Skeletal muscle cell (primary cell): ENCODE data around the gene AP3B1.

ENCODE experiments used
- DNase-seq: peaks from one replicate; pipeline ENCODE4 v3.0.0-alpha.2; 2010; ENCODE audit warnings: low read depth
- H3K4me3 ChIP-seq: 2 replicates; pipeline ENCODE4 v1.5.1; 2011; ENCODE audit warnings: low read depth, mild to moderate bottlenecking, control low read depth, low read length, moderate library complexity

The AP3B1 gene

DNA sequence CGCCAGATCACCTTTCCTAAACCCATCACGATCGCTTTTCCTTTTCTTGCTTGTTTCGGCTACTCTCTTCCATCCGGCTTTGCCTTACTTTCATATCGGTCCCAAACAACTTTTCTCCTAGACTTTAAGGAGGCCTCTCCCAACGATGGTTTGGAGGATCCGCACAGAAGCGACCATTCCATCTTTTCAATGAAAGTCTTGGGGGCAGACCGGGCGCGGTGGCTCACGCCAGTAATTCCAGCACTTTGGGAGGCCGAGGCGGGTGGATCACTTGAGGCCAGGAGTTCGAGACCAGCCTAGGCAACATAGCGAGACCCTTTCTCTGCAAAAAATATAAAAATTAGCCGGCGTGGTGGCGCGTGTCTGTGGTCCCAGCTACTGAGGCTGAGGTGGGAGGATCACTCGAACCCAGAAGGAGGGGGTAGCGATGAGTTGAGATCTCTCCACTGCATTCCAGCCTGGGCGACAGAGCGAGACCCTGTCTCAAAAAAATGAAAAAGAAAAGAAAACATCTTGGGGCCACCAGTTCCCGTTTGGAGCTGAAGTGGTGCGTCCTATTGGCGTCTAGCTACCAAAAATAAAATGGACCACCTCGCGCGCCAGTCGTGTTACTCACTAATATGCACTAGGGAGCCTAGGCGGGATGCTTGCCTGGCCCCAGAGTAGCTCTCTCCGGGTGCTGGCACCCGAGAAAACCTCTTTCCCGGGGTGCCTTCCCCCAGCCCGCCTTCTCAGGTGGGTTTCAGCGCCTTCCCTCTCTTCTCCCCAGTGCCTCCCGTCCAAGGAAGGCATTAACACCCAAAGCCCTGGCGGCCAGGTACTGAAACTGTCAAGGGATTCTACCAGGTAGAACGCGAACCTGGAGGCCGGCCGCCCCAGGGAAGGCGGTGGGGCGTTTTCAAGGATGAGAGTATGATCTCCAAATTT is 800 bp upstream of the AP3B1 start:
- H3K4me3 ChIP-seq: peak overlapping the region; percentile 86
- no peak for DNase-seq

DNA sequence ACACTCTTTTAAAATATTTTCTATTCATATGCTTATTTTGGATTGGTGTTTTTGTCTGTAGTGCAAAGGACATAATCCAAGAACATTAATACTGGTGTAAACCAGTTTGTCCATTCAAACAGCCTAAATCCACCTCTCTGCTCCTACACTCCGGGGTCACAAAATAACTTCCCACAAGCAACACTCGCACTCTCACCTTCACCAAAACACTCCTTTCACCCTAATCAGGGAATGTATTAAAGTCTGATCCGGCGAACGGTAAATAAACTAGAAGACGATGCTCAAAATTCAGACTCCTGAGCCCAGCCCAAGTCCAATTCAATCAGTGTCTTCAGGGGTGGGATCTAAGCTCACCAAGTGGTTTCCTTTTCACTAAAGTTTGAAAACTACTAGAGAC is 649 bp downstream of the AP3B1 start:
- peak overlapping the region; percentile 86 for H3K4me3 ChIP-seq
- no peak for DNase-seq

DNA sequence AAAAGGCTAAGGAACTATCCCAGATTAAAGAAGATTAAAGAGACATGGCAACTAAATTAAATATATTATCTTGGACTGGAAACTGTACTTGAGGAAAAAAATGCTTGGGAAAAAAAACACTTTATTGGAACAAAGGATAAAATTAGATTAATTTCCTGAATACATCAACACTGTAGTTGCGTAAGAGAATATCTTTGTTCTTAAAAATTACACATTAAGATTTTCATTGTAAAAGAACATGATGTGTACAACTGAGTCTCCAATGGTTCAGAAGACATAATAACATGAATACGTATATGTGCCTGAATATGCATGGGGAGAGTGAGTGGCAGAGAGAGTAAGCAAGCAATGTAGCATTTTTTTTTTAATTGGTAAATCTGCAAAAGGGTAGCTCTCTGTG is 2.8 kb downstream of the AP3B1 start:
- no peak overlapping the region for H3K4me3 ChIP-seq
- no peak for DNase-seq

DNA sequence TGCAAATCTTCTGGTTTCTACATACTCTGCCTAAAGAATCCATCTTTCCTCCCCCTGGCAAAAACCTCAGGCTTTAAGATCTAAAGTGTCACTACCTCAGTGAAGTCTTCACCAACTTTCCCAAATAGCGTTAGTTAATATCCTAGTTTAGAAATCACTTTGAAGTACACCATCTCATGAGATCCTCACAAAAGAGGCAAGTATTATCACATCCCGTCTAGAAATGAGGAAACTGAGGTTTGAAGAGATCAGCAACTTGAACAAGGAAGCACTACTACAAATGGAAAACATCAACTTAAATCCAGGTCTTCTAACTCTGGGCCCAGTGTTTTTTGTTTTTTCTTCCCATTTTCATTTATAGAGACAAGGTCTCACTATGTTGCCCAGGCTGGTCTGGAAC is 4.6 kb downstream of the AP3B1 start:
- no peak overlapping the region for H3K4me3 ChIP-seq
- DNase-seq: no peak

DNA sequence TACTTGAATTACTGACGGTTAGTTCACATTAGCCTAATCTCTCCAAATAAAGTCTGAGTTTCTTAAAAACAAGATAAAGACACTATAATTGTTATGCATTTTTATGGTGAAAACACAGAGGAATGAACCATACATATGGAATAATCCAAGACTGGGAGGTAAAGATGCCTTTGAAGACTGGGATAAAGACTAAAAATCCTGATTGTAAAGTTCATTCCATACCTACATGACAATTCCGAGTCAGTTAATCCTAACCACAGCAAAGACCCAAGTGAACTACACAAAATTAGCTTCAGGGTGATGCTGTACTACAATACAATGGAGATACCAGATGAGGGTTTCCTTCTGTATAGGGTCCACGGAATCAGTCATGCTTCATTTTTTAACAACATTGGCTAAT is 6.3 kb downstream of the AP3B1 start:
- DNase-seq: no peak
- H3K4me3 ChIP-seq: no peak overlapping the region

DNA sequence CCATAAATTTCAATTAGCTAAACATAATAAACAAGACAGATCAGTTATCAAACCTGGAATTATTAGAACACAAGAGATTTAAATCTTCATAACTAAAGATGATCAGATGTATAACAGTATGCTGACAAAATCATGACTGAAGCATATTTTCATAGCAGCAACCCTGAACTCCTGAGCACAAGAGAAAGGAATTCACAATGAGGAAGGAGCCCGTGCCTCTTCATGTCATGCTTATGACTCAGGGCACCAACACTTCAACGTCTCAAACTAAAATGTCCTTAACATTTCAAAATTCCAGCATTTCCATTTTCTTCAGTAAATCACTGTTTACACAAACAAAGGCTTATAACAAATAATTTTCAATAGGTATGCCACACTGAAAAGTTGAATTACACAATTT is 6.7 kb downstream of the AP3B1 start:
- DNase-seq: peak; percentile 18

DNA sequence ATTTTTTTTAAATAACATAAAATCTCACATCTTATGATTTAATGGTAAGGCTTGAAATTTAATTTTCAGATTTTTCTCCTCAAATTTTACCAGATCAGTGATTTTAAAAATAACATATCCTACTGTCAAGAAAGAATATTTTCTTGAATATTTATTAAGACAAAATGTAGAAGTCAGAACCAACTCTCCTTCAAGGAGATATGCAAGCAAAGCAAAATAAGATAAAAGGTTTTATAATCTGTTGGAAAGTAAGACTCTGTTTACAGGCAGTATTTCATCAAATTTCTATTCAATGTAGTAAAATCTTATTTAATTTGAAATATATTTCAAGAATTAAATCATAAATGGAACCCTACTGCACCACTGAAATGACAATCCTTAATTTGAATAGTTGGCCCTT is 7.3 kb downstream of the AP3B1 start:
- DNase-seq: no peak
- no peak overlapping the region for H3K4me3 ChIP-seq

More for the DNA sequence above, 6.7 kb downstream of the AP3B1 start:
- H3K4me3 ChIP-seq: no peak overlapping the region

DNA sequence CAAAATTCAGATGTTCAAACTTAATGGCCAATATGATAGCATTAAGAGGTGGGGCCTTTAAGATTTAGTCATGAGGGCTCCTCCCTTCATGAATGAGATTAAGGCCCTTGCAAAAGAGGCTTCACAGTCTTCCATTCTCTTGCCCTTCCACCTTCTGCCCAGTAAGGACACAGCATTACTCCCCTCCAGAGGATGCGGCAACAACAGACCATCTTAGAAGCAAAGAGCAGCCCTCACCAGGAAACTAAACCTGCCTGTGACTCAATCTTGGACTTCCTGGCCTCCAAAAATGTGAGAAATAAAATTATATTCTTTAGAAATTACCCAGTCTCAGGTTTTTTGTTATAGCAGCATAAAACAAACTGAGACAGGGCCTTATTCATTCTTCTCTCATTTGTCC is 8.2 kb downstream of the AP3B1 start:
- DNase-seq: no peak
- no peak overlapping the region for H3K4me3 ChIP-seq

DNA sequence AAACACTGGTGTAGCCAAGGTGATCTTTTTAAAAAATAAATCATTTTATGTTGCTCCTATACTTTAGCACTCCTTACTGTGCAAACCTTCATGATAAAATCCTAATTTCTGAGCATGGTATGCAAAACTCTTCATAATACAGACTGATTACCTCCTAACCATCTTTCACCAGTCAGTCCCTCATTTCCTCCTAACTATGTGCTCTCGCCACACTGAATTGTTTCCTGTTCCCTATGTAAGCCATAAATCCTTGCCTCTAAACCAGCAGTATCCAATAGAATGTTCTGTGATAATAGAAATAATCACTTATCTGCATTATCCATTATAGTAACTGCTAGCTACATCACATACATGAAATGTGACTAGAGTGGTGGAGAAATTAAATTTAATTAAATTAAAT is 10.7 kb downstream of the AP3B1 start:
- no peak overlapping the region for H3K4me3 ChIP-seq
- no peak for DNase-seq

DNA sequence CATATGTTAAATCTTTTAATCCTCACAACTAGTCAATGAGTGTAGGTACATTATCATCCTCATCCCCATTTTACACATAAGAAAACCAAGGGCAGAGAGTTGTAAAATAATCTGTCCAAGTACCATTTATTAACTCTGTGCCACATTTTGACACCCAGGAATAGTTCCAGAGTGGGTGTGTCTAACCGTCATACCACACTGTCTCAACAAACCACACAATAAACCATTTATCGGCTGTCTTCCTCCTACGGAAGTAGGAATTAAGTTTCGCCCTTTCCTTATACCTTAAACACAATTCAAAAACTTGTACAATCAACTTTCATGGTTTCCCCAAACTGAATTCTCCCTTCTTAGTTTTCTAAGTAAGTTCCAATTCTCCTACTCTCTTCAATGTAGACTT is 11.4 kb downstream of the AP3B1 start:
- no peak overlapping the region for H3K4me3 ChIP-seq
- no peak for DNase-seq

DNA sequence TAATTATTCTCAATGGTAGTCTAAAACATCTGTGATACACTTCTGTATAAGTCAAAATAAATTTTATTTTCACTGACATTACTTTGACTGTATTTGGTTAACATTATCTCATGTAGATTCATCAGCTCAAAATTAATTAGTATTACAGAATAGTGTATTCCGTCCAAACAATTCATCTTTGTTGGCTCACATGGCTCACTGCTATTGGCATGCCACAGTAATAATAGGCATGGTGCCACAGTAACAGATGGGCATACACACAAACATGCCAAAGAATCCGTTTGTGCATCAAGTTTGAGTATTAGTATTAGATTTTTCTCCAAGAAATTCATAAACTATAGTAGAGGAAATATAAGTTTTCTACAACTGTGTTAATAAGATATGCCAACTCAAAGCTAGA is 14.2 kb downstream of the AP3B1 start:
- DNase-seq: no peak

DNA sequence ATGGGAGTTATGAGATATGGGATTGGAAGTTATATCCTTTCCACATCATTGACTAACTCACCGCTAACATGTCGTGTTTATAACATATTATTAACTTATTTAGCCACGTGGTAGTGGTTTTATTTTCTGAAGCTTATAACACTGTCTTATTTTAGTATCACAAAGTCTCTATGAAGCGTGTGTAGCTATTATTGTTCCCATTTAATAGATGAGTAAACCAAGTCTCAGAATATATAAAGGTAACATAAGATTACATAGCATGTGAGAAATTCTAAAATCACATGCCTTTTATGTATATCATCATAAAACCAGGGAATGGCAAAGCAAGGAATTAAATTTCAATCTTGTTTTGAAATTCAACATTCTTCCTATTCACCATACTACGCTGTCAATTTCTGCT is 15.3 kb downstream of the AP3B1 start:
- DNase-seq: no peak

More for the DNA sequence above, 14.2 kb downstream of the AP3B1 start:
- H3K4me3 ChIP-seq: no peak overlapping the region

DNA sequence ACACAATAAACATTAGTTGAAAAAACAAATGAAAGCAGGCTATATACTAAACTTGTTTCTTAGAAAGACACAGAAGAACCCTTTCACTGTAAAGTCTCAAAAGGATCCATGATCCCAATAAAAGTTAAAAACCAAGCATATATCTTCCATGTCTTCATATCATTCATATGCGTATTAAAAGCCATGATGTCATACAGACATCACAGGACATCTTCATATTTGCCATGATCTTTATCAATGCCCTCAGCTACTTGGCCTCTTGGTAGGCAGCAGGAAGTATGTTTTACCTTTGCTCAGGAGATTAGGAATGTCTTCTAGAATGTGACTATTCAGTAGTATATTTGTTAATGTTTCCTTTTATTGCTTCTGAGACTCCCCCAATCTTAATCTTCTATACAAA is 16.8 kb downstream of the AP3B1 start:
- no peak overlapping the region for H3K4me3 ChIP-seq
- DNase-seq: no peak

More for the DNA sequence above, 15.3 kb downstream of the AP3B1 start:
- H3K4me3 ChIP-seq: no peak overlapping the region

DNA sequence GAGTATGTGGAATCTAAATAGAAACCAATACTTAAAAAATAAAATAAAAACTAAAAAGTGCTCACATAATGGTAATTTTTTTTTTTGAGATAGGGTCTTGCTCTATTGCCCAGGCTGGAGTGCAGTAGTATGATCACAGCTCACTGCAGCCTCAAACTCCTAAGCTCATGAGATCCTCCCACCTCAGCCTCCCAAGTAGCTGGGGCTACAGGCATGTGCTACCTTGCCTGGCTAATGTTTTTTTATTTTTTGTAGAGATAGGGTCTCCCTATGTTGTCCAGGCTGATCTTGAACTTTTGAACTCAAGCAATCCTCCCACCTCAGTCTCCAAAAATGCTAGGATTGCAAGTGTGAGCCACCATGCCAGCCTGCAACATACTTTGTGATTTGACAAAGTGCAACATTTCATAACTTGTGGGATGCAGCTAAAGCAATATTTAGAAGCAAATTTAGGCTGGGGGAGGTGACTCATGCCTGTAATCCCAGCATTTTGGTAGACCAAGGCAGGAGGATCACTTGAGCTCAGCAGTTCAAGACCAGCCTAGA is 18.4 kb downstream of the AP3B1 start:
- DNase-seq: no peak
- H3K4me3 ChIP-seq: no peak overlapping the region

DNA sequence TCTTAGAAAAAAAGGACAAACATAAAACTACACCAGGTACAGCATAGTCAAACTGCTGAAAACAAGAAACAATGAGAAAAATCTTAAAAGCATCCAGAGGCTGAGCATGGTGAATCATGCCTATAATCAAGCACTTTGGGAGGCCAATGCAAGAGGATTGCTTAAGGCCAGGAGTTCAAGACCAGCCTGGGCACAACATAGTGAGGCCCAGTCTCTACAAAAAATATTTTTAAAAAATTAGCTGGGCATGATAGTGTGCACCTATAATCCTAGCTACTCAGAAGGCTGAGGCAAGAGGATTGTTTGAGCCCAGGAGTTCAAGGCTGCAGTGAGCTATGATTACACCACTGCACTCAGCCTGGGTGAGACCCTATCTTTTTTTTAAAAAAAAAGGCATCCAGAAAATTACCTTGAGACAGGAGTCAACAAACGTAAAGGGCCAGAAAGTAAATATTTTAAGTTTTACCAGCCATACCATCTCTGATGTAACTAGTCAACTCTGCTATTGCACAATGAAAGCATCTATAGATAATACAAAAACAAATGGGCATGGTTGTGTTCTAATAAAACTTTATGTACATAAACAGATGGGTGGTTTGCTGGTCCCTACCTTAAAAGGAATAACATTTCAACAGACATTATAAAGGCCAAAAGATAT is 19.8 kb downstream of the AP3B1 start:
- no peak overlapping the region for H3K4me3 ChIP-seq
- no peak for DNase-seq

DNA sequence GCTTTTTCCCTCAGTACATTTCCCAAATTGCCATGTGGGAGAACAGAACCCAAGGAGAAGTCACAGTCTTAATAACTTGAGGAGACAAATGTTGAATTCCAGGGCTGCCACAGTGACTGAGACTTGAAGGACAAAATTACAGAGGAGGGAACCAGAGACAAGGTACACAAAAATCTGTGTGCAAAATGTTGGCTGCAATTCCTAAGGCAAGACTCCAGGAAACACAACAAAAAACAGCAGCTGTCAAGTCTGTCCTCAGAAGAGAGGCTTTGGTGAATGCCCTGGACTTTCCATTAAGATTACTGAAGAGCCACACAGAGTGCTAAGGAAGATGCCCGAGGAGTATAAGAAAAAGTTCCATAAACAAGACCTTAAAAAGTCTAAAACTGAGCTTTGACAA is 21.1 kb downstream of the AP3B1 start:
- no peak overlapping the region for H3K4me3 ChIP-seq
- DNase-seq: no peak

DNA sequence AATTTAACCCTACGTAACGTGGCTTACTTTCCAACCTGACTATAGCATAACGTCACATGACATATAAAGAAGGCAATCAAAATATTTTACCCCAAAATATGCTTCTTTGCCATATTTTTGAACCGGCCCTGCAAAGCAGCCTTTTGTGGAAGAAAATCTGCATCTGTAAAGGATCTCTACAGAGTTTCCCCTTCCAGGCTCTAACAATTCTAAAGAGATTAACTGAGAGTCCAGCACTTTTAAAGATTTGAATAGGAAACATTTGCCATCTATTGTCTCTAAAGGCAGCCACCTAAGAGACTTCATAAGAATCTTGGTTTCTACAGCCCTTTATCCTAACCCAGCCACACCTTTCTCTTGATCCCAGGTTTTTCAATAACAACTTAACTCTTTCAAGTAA is 22.7 kb downstream of the AP3B1 start:
- no peak overlapping the region for H3K4me3 ChIP-seq
- DNase-seq: no peak

DNA sequence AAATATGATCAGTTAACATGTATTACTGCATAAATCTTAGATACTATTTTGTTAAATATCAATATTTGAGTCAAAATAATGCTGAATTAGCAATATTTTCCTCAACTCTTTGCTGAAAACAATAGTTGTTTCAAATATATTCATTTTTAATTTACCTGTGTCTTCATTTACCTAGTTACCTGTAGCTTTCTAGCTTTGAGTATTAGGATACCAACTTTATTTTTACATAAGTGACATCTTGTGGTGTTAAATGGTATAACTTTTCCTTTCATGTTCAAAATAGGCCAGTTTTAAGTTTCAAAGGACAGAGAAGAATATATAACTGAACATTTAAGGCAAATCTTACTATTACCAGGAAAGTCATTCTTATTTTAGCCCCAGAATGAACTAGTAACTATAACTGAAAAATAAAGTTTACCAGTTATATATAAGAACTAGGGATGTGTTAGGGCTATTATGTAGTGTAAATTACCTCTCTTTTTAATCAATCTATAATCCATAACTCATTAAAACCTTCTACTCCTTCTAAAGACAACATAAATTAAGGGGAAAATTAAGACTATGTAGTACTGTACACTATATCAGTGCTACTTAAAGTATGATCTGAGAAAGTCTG is 25.3 kb downstream of the AP3B1 start:
- DNase-seq: no peak
- H3K4me3 ChIP-seq: no peak overlapping the region

DNA sequence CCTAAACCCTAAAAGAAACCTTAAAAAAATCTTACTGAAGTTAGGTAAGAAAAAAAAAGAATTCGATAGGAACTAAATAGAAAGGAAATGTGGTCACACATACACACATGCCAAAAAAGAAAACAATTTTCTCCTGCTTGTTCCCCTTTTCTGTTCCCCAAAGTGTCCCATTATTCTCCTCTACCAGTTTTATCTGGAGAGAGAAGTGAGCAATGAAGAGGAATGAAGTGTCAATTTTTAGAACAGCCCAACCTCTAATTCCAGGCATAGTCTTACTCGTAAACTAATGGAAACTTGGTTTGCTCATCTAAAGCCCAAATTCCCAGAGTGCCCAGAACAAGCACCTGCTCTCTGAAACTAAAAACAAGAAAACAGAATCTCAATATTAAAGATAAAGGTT is 26.1 kb downstream of the AP3B1 start:
- H3K4me3 ChIP-seq: no peak overlapping the region
- DNase-seq: no peak

DNA sequence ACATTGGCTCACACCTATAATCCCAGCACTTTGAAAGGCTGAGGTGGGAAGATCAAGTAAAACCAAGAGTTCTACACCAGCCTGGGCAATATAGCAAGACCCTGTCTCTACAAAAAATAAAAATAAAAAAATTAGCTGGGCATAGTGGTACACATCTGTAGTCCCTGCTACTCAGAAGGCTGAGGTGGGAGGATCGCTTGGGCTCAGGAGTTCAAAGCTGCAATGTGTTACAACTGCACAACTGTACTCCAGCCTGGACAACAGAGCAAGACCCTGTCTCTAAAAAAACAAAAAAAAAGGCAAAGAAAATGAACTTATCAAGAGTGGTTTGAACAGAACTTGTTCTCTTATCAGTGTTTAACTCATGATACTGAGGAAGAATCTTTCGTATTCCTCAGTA is 29.3 kb downstream of the AP3B1 start:
- no peak for DNase-seq
- no peak overlapping the region for H3K4me3 ChIP-seq
